Posterior vena cava (tissue), 2 donors: ENCODE data around the gene KCNH6. TPM values are rescaled to one million over a fixed set of nuclear protein-coding genes. Genes with fewer than 3 reads are reported as not detected.

Experiments used
- DNase-seq: peaks from one replicate; pipeline ENCODE4 v3.0.0-alpha.2; 2020; ENCODE audit warnings: low spot score
- intact Hi-C, 2 donors: fragments of 100-400 bp; cut with DNase I; formaldehyde crosslinking; loops; one replicate each; pipeline versions ENCODE4 v1.14.1 to v1.14.2; 2022 to 2023
- total RNA-seq, 2 donors: library from RNA; stranded (reverse); fragmentation: NEBNext Ultra II Directional; extraction: Animal tissue kit (Norgen Biotek cat#: 25700); gene quantifications; one replicate each; pipeline ENCODE4 v1.2.1, GENCODE V29; 2021
- donor health status: DM: yes; HTN: yes; CAD: no.
- donor health status: DM: yes; HTN: yes; CAD: no.

The KCNH6 gene
- total RNA-seq, 2 donors from 2014 or later: not detected

DNA sequence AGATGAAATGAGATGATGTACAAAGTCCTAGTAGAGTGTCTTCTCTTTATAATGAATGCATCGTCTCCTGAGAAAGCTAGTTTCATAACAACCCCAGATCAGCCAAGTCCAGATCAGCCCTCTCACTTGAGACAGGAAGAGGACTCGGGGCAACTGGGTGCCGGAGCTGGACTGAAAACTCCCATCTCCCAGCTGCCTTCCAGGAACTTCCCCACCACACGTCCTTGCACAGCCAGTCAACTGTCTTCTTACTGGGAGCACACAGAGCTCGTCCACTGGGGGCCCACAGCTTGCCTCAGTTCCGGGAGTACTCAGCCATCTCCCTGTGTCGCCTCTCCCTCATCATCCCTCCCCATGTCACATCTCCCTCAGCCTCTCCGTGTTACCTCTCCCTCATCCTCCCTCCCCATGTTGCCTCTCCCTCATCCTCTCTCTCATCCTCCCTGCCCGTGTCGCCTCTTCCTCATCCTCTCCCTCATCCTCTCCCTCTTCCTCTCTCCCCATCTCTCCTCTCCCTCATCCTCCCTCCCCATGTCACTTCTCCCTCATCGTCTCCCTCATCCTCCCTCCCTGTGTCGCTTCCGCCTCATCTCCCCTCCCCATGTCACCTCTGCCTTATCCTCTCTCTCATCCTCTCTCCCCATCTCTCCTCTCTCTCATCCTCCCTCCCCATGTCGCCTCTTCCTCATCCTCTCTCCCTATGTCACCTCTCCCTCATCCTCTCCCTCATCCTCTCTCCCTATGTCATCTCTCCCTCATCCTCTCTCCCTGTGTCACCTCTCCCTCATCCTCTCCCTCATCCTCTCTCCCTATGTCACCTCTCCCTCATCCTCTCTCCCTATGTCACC is 22.4 kb upstream of the KCNH6 start:
- intact Hi-C loops: no loop called here
- no peak for DNase-seq

GRCh38 chr17:63503341-63503705 is 19.8 kb upstream of the KCNH6 start:
- intact Hi-C loops: no loop called here
- no peak for DNase-seq

DNA sequence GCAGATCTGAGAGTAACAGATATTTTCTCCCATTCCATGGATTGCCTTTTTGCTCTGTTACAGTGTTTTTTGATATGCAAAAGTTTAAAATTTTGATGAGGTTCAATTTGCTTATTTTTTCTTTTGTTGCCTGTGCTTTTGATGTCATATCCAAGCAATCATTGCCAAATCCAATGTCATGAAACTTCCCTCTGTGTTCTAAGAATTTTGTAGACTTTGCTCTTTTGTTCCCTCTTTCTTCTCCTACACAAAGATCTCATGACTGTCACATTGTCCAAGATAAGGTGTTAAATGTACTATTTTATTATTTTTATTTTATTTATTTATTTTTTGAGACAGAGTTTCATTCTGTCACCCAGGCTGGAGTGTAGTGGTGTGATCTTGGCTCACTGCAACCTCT is 18.9 kb upstream of the KCNH6 start:
- no peak for DNase-seq
- intact Hi-C loops: no loop called here

- intact Hi-C loops: no loop called here
- DNase-seq: no peak
Measured at GRCh38 chr17:63505341-63505740, 17.8 kb upstream of the KCNH6 start.

- DNase-seq: no peak
- intact Hi-C loops: no loop called here
Measured at GRCh38 chr17:63506627-63507026, 16.5 kb upstream of the KCNH6 start.

- intact Hi-C loops: no loop called here
- DNase-seq: no peak
Measured at GRCh38 chr17:63511331-63511730, 11.8 kb upstream of the KCNH6 start.

GRCh38 chr17:63512388-63512787 is 10.8 kb upstream of the KCNH6 start:
- intact Hi-C loops: no loop called here
- no peak for DNase-seq

- intact Hi-C loops: no loop called here
- no peak for DNase-seq
Measured at GRCh38 chr17:63512896-63513644, 10.1 kb upstream of the KCNH6 start.

GRCh38 chr17:63514477-63514876 is 8.7 kb upstream of the KCNH6 start:
- DNase-seq: no peak
- intact Hi-C loops: no loop called here

- DNase-seq: no peak
- intact Hi-C loops: no loop called here
Measured at GRCh38 chr17:63514974-63515373, 8.2 kb upstream of the KCNH6 start.

DNA sequence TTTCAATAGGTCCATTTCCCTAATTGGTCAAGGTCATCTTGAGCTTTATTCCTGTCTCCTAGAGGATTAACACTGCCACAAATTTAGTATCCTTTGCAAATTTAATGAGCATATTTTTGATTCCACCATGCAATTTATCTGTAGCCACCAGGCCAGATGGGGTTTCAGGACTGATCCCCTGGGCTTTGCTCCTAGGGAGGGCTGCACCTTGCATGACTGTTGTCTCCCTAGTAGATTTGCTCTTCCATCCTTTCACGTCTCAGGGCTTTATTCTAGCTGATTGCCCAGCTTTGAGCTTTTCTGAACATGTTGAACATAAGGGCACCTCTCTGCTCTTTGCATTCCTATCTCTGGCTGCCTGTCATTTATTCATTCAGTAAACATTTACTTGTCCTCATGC is 7.7 kb upstream of the KCNH6 start:
- intact Hi-C loops: no loop called here
- no peak for DNase-seq

- DNase-seq: no peak
- intact Hi-C loops: no loop called here
Measured at GRCh38 chr17:63516910-63517824, 6.0 kb upstream of the KCNH6 start.

DNA sequence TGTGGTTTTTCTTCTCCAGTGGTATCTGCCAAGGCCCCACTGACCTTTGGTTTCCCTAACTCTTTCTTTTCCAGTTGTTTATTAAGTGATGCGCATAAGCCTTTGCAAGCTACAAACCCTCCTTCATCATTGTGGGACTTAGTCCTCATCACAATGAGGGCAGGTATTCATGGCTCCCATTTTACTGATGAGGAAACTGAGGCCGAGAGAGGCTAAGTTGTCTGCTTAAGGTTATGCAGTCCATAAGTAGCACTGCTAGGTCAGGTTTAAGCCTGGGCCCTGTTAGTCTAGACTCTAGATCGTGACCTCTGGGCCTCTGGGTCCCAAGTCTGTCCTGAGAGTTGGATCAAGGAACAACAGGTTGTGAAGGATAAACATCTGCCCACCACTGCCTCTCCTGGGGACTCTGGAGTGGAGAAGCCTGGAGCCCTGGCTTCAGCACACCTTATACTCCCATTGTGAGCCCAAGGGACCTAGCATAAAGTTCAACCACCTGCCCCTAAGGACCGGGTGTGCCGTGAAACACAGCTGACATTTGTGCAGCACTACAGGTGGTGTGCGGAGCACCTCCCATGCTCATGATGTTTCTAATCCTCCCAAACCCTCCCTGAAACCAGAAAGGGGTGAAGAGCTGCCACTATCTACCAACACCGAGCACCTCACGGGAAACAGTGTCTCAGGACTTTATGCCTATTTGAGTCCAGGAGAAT is 5.2 kb upstream of the KCNH6 start:
- DNase-seq: no peak
- intact Hi-C loops: no loop called here

DNA sequence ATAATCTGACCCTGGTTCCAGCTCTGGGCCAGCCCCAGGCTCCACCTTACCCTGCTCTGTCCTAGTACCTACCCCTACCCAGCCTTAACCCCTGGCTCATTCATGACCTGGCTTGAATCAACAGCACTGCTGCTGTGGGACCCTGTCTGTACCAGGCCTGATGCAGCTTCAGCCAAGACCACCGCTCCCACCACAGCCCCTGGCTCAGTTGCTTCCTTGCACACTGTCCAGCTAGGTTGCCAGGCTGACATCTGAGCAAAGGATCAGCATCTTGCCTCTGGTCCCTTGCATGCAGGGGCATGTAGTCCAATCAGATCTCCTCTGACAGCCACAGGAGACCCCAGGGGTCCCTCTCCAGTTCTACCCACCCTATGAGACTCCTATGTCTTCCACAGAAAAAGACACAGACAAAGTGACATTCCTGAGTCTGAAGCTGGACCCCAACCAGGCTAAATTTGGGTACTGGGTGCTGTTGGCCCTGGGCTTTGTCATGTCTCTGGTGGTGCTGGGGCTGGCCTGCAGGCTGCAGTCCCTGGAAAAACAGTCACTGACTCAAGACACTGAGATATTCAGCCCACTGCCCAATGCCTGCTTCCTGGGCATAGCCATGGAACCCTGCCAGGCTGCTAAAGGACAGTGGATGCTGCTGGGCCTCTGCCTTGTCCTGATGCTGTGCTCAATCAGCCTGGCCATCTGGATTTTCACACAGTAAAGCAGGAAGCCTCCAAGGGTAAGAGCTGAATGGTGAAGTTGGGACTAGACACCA is 3.9 kb upstream of the KCNH6 start:
- intact Hi-C loops: no loop called here
- no peak for DNase-seq

GRCh38 chr17:63519972-63520882 is 2.9 kb upstream of the KCNH6 start:
- intact Hi-C loops: no loop called here
- no peak for DNase-seq

DNA sequence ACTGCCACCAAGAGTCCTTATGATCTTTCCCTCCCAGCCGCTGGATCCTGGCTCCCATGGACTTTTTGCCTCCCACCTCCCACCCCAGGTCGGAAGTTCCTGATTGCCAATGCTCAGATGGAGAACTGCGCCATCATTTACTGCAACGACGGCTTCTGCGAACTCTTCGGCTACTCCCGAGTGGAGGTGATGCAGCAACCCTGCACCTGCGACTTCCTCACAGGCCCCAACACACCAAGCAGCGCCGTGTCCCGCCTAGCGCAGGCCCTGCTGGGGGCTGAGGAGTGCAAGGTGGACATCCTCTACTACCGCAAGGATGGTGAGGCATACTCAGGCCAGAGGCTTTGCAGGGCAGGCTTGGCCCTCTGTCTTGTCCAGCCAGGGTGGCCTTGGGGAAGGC is 893 bp downstream of the KCNH6 start:
- intact Hi-C loops: no loop called here

GRCh38 chr17:63525190-63525946 is 2.2 kb downstream of the KCNH6 start:
- DNase-seq: no peak
- intact Hi-C loops: no loop called here

More for the DNA sequence above, 893 bp downstream of the KCNH6 start:
- no peak for DNase-seq
